Heart left ventricle (tissue), 13 donors: ENCODE data around the gene FOXN3.

Source experiments
- POLR2A ChIP-seq, 2 donors: fragments of 450-650 bp; IDR thresholded peaks; one replicate each; pipeline ENCODE4 v1.6.1; 2017; ENCODE audit warnings: antibody characterized with exemption in 2 of 2, mild to moderate bottlenecking in 2 of 2, moderate library complexity in 2 of 2
- TF ChIP-seq, protein P1 (sequence below), 12 donors: fragments of 200-600 bp; sonication (generic) in 4 of 12; IDR thresholded peaks; one replicate each; pipeline versions ENCODE4 v1.5.0 to v1.8.0; 2018 to 2022; ENCODE audit warnings: antibody characterized with exemption in 12 of 12, mild to moderate bottlenecking in 5 of 12
- donor health status: ischemic (EF 13 %, LVEDD 7.1; RV severe dilation, severe dysfunction).
- donor health status: DM: no; HTN: yes; CAD: no.
- donor health status: DM: no; HTN: no; CAD: no.
- donor health status: ischemic (EF 25% LVEDD 6.9; RV normal size, moderate dysfunction).
- donor health status: ischemic (EF 25% LVEDD 5.7; RV mildly dilated, moderate dysfunction).
- donor health status: ischemic (EF 35%, LVEDD 5.7; RV mildly dilated, moderate dysfunction).
- donor health status: nonischemic (EF 11% LVEDD 7.7; RV severe dilation, severe dysfunction).
- donor health status: DM: yes; HTN: yes; CAD: no.
- donor health status: PGD.
- donor health status: ischemic (EF 29% LVEDD 5.4; RV normal size, mild dysfunction).
- donor health status: nonischemic (EF 23%, LVEDD 6.1; RV moderate dilation, normal function).

DNA sequence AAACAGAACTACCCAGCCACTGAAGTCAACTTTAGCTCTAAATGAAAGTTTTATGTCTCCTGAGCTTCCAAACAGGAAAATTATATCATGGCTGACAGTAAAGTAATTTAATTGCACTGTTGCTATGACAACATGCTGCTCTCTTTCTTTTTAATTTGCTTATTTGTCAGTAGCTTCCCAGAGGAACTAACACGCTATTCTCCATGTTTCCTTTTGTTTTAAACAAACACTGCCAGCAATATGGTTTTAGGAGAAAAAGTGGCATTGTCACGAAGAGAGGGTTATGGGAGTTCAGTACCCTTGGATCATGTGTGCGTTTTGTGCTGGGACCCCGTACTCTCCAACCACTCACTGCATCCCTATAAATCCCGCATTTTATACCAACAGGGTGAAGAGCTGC, 1.9 kb downstream of the FOXN3 start:
- TF ChIP-seq, protein P1, sequence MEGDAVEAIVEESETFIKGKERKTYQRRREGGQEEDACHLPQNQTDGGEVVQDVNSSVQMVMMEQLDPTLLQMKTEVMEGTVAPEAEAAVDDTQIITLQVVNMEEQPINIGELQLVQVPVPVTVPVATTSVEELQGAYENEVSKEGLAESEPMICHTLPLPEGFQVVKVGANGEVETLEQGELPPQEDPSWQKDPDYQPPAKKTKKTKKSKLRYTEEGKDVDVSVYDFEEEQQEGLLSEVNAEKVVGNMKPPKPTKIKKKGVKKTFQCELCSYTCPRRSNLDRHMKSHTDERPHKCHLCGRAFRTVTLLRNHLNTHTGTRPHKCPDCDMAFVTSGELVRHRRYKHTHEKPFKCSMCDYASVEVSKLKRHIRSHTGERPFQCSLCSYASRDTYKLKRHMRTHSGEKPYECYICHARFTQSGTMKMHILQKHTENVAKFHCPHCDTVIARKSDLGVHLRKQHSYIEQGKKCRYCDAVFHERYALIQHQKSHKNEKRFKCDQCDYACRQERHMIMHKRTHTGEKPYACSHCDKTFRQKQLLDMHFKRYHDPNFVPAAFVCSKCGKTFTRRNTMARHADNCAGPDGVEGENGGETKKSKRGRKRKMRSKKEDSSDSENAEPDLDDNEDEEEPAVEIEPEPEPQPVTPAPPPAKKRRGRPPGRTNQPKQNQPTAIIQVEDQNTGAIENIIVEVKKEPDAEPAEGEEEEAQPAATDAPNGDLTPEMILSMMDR (IDR thresholded peaks at IDR 0.05), result no peak
- TF ChIP-seq POLR2A (IDR thresholded peaks at IDR 0.05), result no peak
